GM12878 (cell line): ENCODE data around the gene ITPR3. TPM values are rescaled to one million over a fixed set of nuclear protein-coding genes. Genes with fewer than 3 reads are reported as not detected.

ENCODE experiments used
- ATAC-seq: fragments of 200-7000 bp; cut with Tn5 transposase; 3 replicates; pipeline ENCODE4 v1.9.1; 2020; ENCODE audit warnings: mild to moderate bottlenecking, moderate library complexity
- BruUV-seq: library from RNA; stranded (reverse); fragments of 400-500 nt; replicated peaks from 2 replicates; lab custom pipeline; 2021; lab: Mats Ljungman, UMichigan
- CTCF ChIA-PET: fragments of 300-600 bp; sonication (Branson Sonifier 250); formaldehyde crosslinking; extraction: SDS; loops from one replicate; lab custom pipeline; 2021; ENCODE audit warnings: inconsistent platforms; lab: Yijun Ruan, JAX
- POLR2A ChIA-PET: fragments of 350-600 bp; formaldehyde crosslinking; extraction: SDS; loops from one replicate; lab custom pipeline; 2021; ENCODE audit warnings: inconsistent platforms; lab: Charles Lee
- RAD21 ChIA-PET: fragments of 300-600 bp; sonication (Branson Sonifier 250); formaldehyde crosslinking; loops from one replicate; lab custom pipeline; 2023; ENCODE audit warnings: antibody characterized with exemption; ENCODE audit not compliant: unreplicated experiment; lab: Charles Lee
- SMC1A ChIA-PET: fragments of 300-600 bp; sonication (Branson Sonifier 250); formaldehyde crosslinking; loops from one replicate; lab custom pipeline; 2023; ENCODE audit not compliant: unreplicated experiment, uncharacterized antibody; lab: Charles Lee
- DNase-seq: peaks from one replicate; pipeline ENCODE4 v3.0.0-alpha.2; 2011; ENCODE audit warnings: low read depth, low spot score
- FAIRE-seq: peaks from 3 replicates; lab custom pipeline; 2011; peaks lifted over from hg19 to GRCh38; lab: Jason Lieb, UNC
- H2AFZ ChIP-seq: 2 replicates; pipeline ENCODE4 v1.6.0; 2011; ENCODE audit warnings: low read depth, low read length, control low read depth; ENCODE audit not compliant: control insufficient read depth
- H3K27ac ChIP-seq: 2 replicates; pipeline ENCODE4 v1.5.1; 2011; ENCODE audit warnings: control low read depth; ENCODE audit not compliant: control insufficient read depth, insufficient read depth
- H3K27me3 ChIP-seq, 2 experiments: replicated peaks in 1 of 2; 2 replicates each; pipeline versions ENCODE4 v1.6.0 to v1.6.1; 2011; ENCODE audit warnings: low read length in 1 of 2; ENCODE audit not compliant: control insufficient read depth in 2 of 2, insufficient read depth in 2 of 2
- H3K36me3 ChIP-seq, 2 experiments: 2 replicates each; pipeline ENCODE4 v1.5.1; 2011; ENCODE audit warnings: low read length in 1 of 2; ENCODE audit not compliant: control insufficient read depth in 2 of 2, insufficient read depth in 2 of 2
- H3K4me1 ChIP-seq: 2 replicates; pipeline ENCODE4 v1.6.1; 2011; ENCODE audit warnings: mild to moderate bottlenecking, low read length, moderate library complexity, mixed read lengths; ENCODE audit not compliant: control insufficient read depth, insufficient read depth
- H3K4me2 ChIP-seq: 2 replicates; pipeline ENCODE4 v1.6.0; 2011; ENCODE audit warnings: control low read depth; ENCODE audit not compliant: control insufficient read depth, insufficient read depth
- H3K4me3 ChIP-seq: fragments of 200-600 bp; sonication (generic); 2 replicates; pipeline ENCODE4 v1.5.1; 2016
- H3K79me2 ChIP-seq: 2 replicates; pipeline ENCODE4 v1.6.0; 2011; ENCODE audit warnings: low read length; ENCODE audit not compliant: control insufficient read depth, insufficient read depth
- H3K9ac ChIP-seq: 2 replicates; pipeline ENCODE4 v1.8.0; 2011; ENCODE audit warnings: low read length, control low read depth, mixed read lengths; ENCODE audit not compliant: control insufficient read depth, insufficient read depth
- H3K9me3 ChIP-seq: replicated peaks from 3 replicates; pipeline ENCODE4 v1.5.1; 2011; ENCODE audit warnings: mild to moderate bottlenecking, low read length; ENCODE audit not compliant: control insufficient read depth, insufficient read depth
- H4K20me1 ChIP-seq: 2 replicates; pipeline ENCODE4 v1.6.0; 2011; ENCODE audit not compliant: control insufficient read depth, insufficient read depth
- BMI1 ChIP-seq: fragments of 450-650 bp; IDR thresholded peaks from 2 replicates; pipeline ENCODE4 v1.6.1; 2016; ENCODE audit warnings: mild to moderate bottlenecking, moderate library complexity, borderline replicate concordance
- CEBPZ ChIP-seq: fragments of 150-350 bp; IDR thresholded peaks from 2 replicates; pipeline ENCODE4 v1.6.1; 2016; ENCODE audit warnings: low read depth, low read length
- CHD1 ChIP-seq: IDR thresholded peaks from 2 replicates; pipeline ENCODE4 v1.6.1; 2012; ENCODE audit warnings: low read depth, low read length, improper control_type of control experiment
- CREB1 ChIP-seq: IDR thresholded peaks from 2 replicates; pipeline ENCODE4 v1.6.1; 2012; ENCODE audit warnings: low read depth, mild to moderate bottlenecking, inconsistent platforms
- E2F8 ChIP-seq: fragments of 450-650 bp; IDR thresholded peaks from 2 replicates; pipeline ENCODE4 v1.6.1; 2018; ENCODE audit warnings: mild to moderate bottlenecking, low read depth, moderate library complexity; ENCODE audit not compliant: partially characterized antibody
- E4F1 ChIP-seq: fragments of 450-650 bp; IDR thresholded peaks from 2 replicates; pipeline ENCODE4 v1.6.1; 2018; ENCODE audit warnings: borderline replicate concordance, mild to moderate bottlenecking; ENCODE audit not compliant: partially characterized antibody
- GABPA ChIP-seq: IDR thresholded peaks from 2 replicates; pipeline ENCODE4 v1.6.1; 2014; ENCODE audit warnings: antibody characterized with exemption, low read depth, mild to moderate bottlenecking, inconsistent platforms
- JUND ChIP-seq: IDR thresholded peaks from 2 replicates; pipeline ENCODE4 v1.6.1; 2012; ENCODE audit warnings: low read depth, mild to moderate bottlenecking, low read length, improper control_type of control experiment, moderate library complexity
- PBX3 ChIP-seq: IDR thresholded peaks from 2 replicates; pipeline ENCODE4 v1.6.1; 2011; ENCODE audit warnings: mild to moderate bottlenecking, low read depth, low read length, moderate library complexity; ENCODE audit not compliant: insufficient replicate concordance
- TCF12 ChIP-seq: IDR thresholded peaks from 2 replicates; pipeline ENCODE4 v1.6.1; 2011; ENCODE audit warnings: low read depth, mild to moderate bottlenecking, low read length
- TCF3 ChIP-seq: IDR thresholded peaks from 2 replicates; pipeline ENCODE4 v1.6.1; 2012; ENCODE audit warnings: low read depth, mild to moderate bottlenecking, low read length, borderline replicate concordance; ENCODE audit not compliant: insufficient read depth
- WGBS: methylation state at CpG from one replicate; pipeline ENCODE4 v1.1.6; 2016; ENCODE audit warnings: low lambda C conversion rate; ENCODE audit not compliant: insufficient replicate concordance, insufficient coverage; ENCODE audit errors: missing lambda C conversion rate; 5-methylcytosine and 5-hydroxymethylcytosine counted together
- in situ Hi-C: fragments of 300-500 bp; cut with MboI; formaldehyde crosslinking; loops from 9 replicates; pipeline ENCODE4 v1.14.3; 2018; ENCODE audit warnings: mixed read lengths
- intact Hi-C: fragments of 100-400 bp; cut with micrococcal nuclease; formaldehyde crosslinking; loops from one replicate; pipeline ENCODE4 v1.14.2; 2022; ENCODE audit not compliant: unreplicated experiment
- polyA plus RNA-seq, 11 experiments: library from polyadenylated mRNA; depleted of rRNA in 4 of 11; unstranded in 6 of 11; stranded (reverse) in 5 of 11; fragments of >200 nt; fragmentation: Nextera tagmentation in 4 of 11; fragmentation: Illumina TruSeq in 1 of 11; extraction: Ambion mirVana in 4 of 11; extraction: Trizol in 1 of 11; gene quantifications; 1 replicate in 1 of 11; 2 replicates in 10 of 11; pipeline versions ENCODE4 v1.2.1 to v1.2.3, GENCODE V29; 2011 to 2016; ENCODE audit warnings: inconsistent platforms in 2 of 11, missing spikeins in 2 of 11, low read depth in 1 of 11
- total RNA-seq, 4 experiments: library from RNA; depleted of rRNA in 3 of 4; stranded (reverse); fragments of >200 nt in 3 of 4; fragmentation: Illumina TruSeq in 1 of 4; extraction: Trizol in 1 of 4; gene quantifications; 2 replicates each; pipeline versions ENCODE4 v1.2.1 to v1.2.3, GENCODE V29; 2013 to 2021

Gene ITPR3
- total and polyA plus RNA-seq, 10 of the 15 experiments (the other 5 are each of a cell fraction or from before 2014, with no cell fraction given): 0.32 to 34.0 (median 11.9) TPM

- RAD21 ChIA-PET: no interaction called here
- FAIRE-seq (no peak), DNase-seq (no peak), ATAC-seq (no peak)
- WGBS: 94% methylated on average over 27 of the region's 27 CpGs
- SMC1A ChIA-PET: interaction anchor here (0.7 kb wide), 1 partner anchor 96 kb away, joined by 3 read pairs; no protein-coding TSS in a partner anchor
- Histone ChIP-seq H3K4me1 (peaks cover 4% of the 10 kb centered on the region), H3K4me3 (no peak overlapping the region), H3K79me2 (no peaks in the 10 kb centered on the region), H3K9ac (no peak overlapping the region), H3K36me3 (peaks cover 13 to 61% of the 10 kb centered on the region in 2 experiments), H2AFZ (no peak overlapping the region), H3K27ac (no peak overlapping the region), H3K27me3 (no peaks in the 10 kb centered on the region), H4K20me1 (no peaks in the 10 kb centered on the region), H3K9me3 (no peaks in the 10 kb centered on the region), H3K4me2 (no peak overlapping the region)
- CTCF ChIA-PET: interaction anchor here (0.9 to 1.3 kb wide), 2 partner anchors 13 to 100 kb away, joined by 3 to 4 read pairs; no protein-coding TSS in a partner anchor
- intact Hi-C loops: no loop called here
- no TSS peak for BruUV-seq
- POLR2A ChIA-PET: no interaction called here
- in situ Hi-C loops: no loop called here
- TF ChIP-seq CHD1 (no peak), PBX3 (no peak), GABPA (no peak), CREB1 (no peak), JUND (no peak), BMI1 (no peak), E2F8 (no peak), CEBPZ (no peak), TCF3 (no peak), E4F1 (no peak), TCF12 (no peak)
These were observed 66.2 kb downstream of the ITPR3 start for GRCh38 chr6:33686981-33687975.
